Caco-2 (cell line): ENCODE results near the gene NSUN3. TPM values are rescaled to one million over a fixed set of nuclear protein-coding genes. Genes with fewer than 3 reads are reported as not detected.

Source experiments
- BruUV-seq: library from RNA; stranded (reverse); fragments of 400-500 nt; replicated peaks from 2 replicates; lab custom pipeline; 2021; lab: Mats Ljungman, UMichigan
- CTCF ChIA-PET: fragments of 300-600 bp; sonication (Branson Sonifier 250); formaldehyde crosslinking; loops from one replicate; lab custom pipeline; 2022; ENCODE audit warnings: antibody characterized with exemption; lab: Charles Lee
- POLR2A ChIA-PET: fragments of 300-600 bp; sonication (Branson Sonifier 250); formaldehyde crosslinking; loops from one replicate; lab custom pipeline; 2022; ENCODE audit warnings: antibody characterized with exemption; lab: Charles Lee
- DNase-seq, 2 experiments: peaks; one replicate each; pipeline versions ENCODE4 v3.0.0 to v3.0.0-alpha.2; 2020 to 2022
- H3K27me3 ChIP-seq: replicated peaks from 2 replicates; pipeline ENCODE4 v1.6.0; 2011; ENCODE audit warnings: low read length; ENCODE audit not compliant: control insufficient read depth, insufficient read depth
- H3K36me3 ChIP-seq: 2 replicates; pipeline ENCODE4 v1.5.1; 2011; ENCODE audit warnings: low read length; ENCODE audit not compliant: control insufficient read depth, insufficient read depth
- H3K4me1 ChIP-seq: fragments of 250-450 bp; sonication (Bioruptor Pico); 2 replicates; pipeline ENCODE4 v1.5.1; 2020; ENCODE audit warnings: mild to moderate bottlenecking
- H3K4me3 ChIP-seq: 2 replicates; pipeline ENCODE4 v1.5.1; 2011; ENCODE audit warnings: low read depth, mild to moderate bottlenecking, control low read depth, low read length
- H3K9me3 ChIP-seq: fragments of 250-450 bp; sonication (Bioruptor Pico); 2 replicates; pipeline ENCODE4 v1.5.1; 2020; ENCODE audit warnings: mild to moderate bottlenecking, moderate library complexity
- H3K27ac Mint-ChIP-seq: one replicate; pipeline ENCODE4 v1.8.0; 2022; ENCODE audit warnings: mixed read lengths; ENCODE audit not compliant: unreplicated experiment
- H3K27me3 Mint-ChIP-seq: one replicate; pipeline ENCODE4 v1.8.0; 2022; ENCODE audit warnings: mixed read lengths; ENCODE audit not compliant: insufficient read depth, unreplicated experiment
- H3K36me3 Mint-ChIP-seq: one replicate; pipeline ENCODE4 v1.8.0; 2022; ENCODE audit warnings: mild to moderate bottlenecking, mixed read lengths; ENCODE audit not compliant: insufficient read depth, unreplicated experiment
- H3K4me1 Mint-ChIP-seq: one replicate; pipeline ENCODE4 v1.8.0; 2022; ENCODE audit warnings: low read depth, mixed read lengths; ENCODE audit not compliant: unreplicated experiment
- H3K4me3 Mint-ChIP-seq: one replicate; pipeline ENCODE4 v1.8.0; 2022; ENCODE audit warnings: mild to moderate bottlenecking, moderate library complexity, mixed read lengths; ENCODE audit not compliant: unreplicated experiment
- H3K9me3 Mint-ChIP-seq: one replicate; pipeline ENCODE4 v1.8.0; 2022; ENCODE audit warnings: mixed read lengths; ENCODE audit not compliant: unreplicated experiment
- CTCF ChIP-seq, 2 experiments: fragments of 200-600 bp in 1 of 2; IDR thresholded peaks; 1 replicate in 1 of 2; 2 replicates in 1 of 2; pipeline versions ENCODE4 v1.5.1 to v1.8.0; 2011 to 2022; ENCODE audit warnings: antibody characterized with exemption in 1 of 2, control low read depth in 1 of 2, inconsistent platforms in 1 of 2, low read depth in 1 of 2, low read length in 1 of 2, mild to moderate bottlenecking in 1 of 2, moderate library complexity in 1 of 2; ENCODE audit not compliant: insufficient read depth in 1 of 2, severe bottlenecking in 1 of 2, unreplicated experiment in 1 of 2
- intact Hi-C: fragments of 100-400 bp; cut with micrococcal nuclease; formaldehyde crosslinking; loops from one replicate; pipeline ENCODE4 v1.10.0; 2022; ENCODE audit not compliant: unreplicated experiment
- total RNA-seq: library from RNA; stranded (reverse); gene quantifications from 2 replicates; pipeline ENCODE4 v1.2.3, GENCODE V29; 2022

NSUN3 gene
- total RNA-seq, 1 experiment from 2014 or later, result 7.1 TPM

GRCh38 chr3:94061297-94061696 is 1.6 kb upstream of the NSUN3 start:
- Mint-ChIP-seq H3K4me1 (no peaks in the 10 kb centered on the region), H3K36me3 (peaks cover 6% of the 10 kb centered on the region), H3K27ac (no peak overlapping the region), H3K27me3 (no peaks in the 10 kb centered on the region), H3K4me3 (no peak overlapping the region), H3K9me3 (no peaks in the 10 kb centered on the region)
- no peaks in the 10 kb centered on the region for H3K27me3 ChIP-seq
- TF ChIP-seq CTCF (IDR thresholded peaks at IDR 0.05; ENCODE audit: insufficient read depth in 1 of 2, low read depth in 1 of 2, low read length in 1 of 2, severe bottlenecking in 1 of 2, unreplicated experiment in 1 of 2), result no peak
- no peak for DNase-seq
- H3K4me1 ChIP-seq, result peaks cover 4% of the 10 kb centered on the region; the same call in 1 of the 2 replicates
- no peaks in the 10 kb centered on the region for H3K9me3 ChIP-seq
- BruUV-seq, result no TSS peak
- intact Hi-C loops, result no loop called here
- H3K36me3 ChIP-seq, result no peaks in the 10 kb centered on the region
- POLR2A ChIA-PET, result no interaction called here
- H3K4me3 ChIP-seq, result no peak overlapping the region
- CTCF ChIA-PET, result no interaction called here

GRCh38 chr3:94063496-94064119 is 747 bp downstream of the NSUN3 start:
- no peaks in the 10 kb centered on the region for H3K36me3 ChIP-seq
- Mint-ChIP-seq H3K27me3 (no peaks in the 10 kb centered on the region), H3K9me3 (no peaks in the 10 kb centered on the region), H3K4me3 (peak overlapping the region; percentile 98), H3K4me1 (peaks cover 8% of the 10 kb centered on the region), H3K36me3 (peaks cover 6% of the 10 kb centered on the region), H3K27ac (peak overlapping the region; percentile 99)
- no peak for TF ChIP-seq CTCF (IDR thresholded peaks at IDR 0.05; ENCODE audit: insufficient read depth in 1 of 2, low read depth in 1 of 2, low read length in 1 of 2, severe bottlenecking in 1 of 2, unreplicated experiment in 1 of 2)
- peaks cover 4% of the 10 kb centered on the region; the same call in 1 of the 2 replicates for H3K4me1 ChIP-seq
- intact Hi-C loops, result no loop called here
- H3K9me3 ChIP-seq, result no peaks in the 10 kb centered on the region
- H3K4me3 ChIP-seq, result peak overlapping the region; percentile 47
- no TSS peak for BruUV-seq
- no peaks in the 10 kb centered on the region for H3K27me3 ChIP-seq
- POLR2A ChIA-PET, result interaction anchor here (0.6 to 2.2 kb wide), 3 partner anchors 38 to 90 kb away, joined by 6 to 8 read pairs (median 7); partner anchors contain the start of genes ARL13B and PROS1
- no peak for DNase-seq
- CTCF ChIA-PET, result interaction anchor here (1.3 kb wide), 1 partner anchor 38 kb away, joined by 3 read pairs; no protein-coding TSS in a partner anchor

- peaks cover 4% of the 10 kb centered on the region; the same call in 1 of the 2 replicates for H3K4me1 ChIP-seq
- Mint-ChIP-seq H3K27me3 (no peaks in the 10 kb centered on the region), H3K4me1 (peaks cover 8% of the 10 kb centered on the region), H3K9me3 (no peaks in the 10 kb centered on the region), H3K36me3 (peaks cover 6% of the 10 kb centered on the region), H3K27ac (peak overlapping the region; percentile 99), H3K4me3 (peak overlapping the region; percentile 98)
- no peak for DNase-seq
- H3K4me3 ChIP-seq, result no peak overlapping the region
- H3K9me3 ChIP-seq, result no peaks in the 10 kb centered on the region
- CTCF ChIA-PET, result no interaction called here
- H3K27me3 ChIP-seq, result no peaks in the 10 kb centered on the region
- POLR2A ChIA-PET, result no interaction called here
- TF ChIP-seq CTCF (IDR thresholded peaks at IDR 0.05; ENCODE audit: insufficient read depth in 1 of 2, low read depth in 1 of 2, low read length in 1 of 2, severe bottlenecking in 1 of 2, unreplicated experiment in 1 of 2), result no peak
- BruUV-seq, result no TSS peak
- H3K36me3 ChIP-seq, result no peaks in the 10 kb centered on the region
- intact Hi-C loops, result no loop called here
These were observed 1.5 kb downstream of the NSUN3 start for GRCh38 chr3:94064243-94064860.
